HG03521 (cell line): ENCODE measurements around the gene ITGB2.

Experiments
- ATAC-seq: cut with Tn5 transposase; IDR thresholded peaks from one replicate; pipeline ENCODE4 v1.9.1; 2021; ENCODE audit warnings: mild to moderate bottlenecking, moderate library complexity; ENCODE audit not compliant: unreplicated experiment

Gene ITGB2

DNA sequence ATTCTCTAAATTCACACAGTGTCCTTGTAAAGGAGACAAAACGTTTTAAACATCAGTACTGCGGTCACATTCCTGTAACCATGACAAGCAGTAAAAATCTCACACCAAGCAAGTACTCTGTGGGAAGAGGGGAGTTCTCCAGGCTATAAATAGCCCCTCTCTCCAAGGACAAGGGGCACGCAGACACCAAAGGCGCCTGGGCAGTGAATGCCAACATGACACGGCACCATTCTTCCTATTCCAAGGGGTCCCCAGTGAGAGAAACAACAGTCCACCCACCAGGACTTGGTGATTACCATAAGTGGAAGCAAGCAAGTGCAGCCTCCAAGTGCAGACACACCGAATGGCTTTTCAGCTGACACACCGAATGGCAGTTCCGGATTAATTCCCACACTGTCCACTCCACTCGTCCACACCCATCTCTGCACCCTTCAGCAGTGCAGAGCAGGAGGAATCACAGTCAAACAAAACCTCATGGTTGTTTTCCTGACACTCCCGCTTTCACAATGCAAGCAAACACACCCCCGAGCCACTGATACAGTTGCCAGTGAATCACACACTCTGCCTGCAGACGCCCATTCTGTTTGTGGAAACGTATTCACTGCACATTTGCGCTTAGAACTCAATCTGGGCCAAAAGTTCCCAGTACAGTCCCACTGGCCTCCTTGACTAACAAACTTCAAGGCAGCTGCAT is 49.0 kb downstream of the ITGB2 start:
- no peak for ATAC-seq

DNA sequence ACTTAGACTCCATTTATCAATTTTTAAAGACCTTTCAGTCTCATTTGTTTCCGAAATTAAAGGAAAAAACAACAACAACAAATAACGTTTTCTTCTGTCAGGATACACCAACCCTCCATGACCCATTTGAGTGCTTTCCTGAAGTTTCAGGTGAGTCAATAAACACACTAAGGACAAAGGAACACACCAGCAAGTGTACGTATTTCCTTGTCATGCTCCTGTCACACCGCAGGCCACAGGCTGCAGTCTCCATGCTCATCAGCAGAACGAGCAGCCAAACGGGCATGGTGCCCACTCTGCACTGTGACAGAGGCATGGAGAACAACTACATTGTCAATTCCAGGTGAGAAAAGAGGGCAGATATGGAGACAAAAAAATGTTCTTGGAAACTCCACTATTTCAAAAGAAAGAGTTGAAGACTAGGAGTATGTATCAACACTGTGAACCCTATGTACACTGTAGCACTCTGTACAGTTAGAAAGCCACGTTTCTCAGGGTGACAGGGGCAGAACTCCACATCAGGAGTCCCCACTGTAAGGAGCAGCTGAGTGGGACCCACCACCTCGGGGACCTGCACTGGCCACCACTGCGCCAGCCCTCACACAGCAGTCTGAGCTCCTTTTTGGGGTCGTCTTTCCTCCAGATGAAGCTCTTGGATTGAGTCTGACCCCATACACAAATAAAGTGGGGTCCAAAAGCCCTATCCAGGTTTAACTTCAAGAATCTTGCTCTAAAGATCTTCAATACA is 49.8 kb downstream of the ITGB2 start:
- no peak for ATAC-seq

DNA sequence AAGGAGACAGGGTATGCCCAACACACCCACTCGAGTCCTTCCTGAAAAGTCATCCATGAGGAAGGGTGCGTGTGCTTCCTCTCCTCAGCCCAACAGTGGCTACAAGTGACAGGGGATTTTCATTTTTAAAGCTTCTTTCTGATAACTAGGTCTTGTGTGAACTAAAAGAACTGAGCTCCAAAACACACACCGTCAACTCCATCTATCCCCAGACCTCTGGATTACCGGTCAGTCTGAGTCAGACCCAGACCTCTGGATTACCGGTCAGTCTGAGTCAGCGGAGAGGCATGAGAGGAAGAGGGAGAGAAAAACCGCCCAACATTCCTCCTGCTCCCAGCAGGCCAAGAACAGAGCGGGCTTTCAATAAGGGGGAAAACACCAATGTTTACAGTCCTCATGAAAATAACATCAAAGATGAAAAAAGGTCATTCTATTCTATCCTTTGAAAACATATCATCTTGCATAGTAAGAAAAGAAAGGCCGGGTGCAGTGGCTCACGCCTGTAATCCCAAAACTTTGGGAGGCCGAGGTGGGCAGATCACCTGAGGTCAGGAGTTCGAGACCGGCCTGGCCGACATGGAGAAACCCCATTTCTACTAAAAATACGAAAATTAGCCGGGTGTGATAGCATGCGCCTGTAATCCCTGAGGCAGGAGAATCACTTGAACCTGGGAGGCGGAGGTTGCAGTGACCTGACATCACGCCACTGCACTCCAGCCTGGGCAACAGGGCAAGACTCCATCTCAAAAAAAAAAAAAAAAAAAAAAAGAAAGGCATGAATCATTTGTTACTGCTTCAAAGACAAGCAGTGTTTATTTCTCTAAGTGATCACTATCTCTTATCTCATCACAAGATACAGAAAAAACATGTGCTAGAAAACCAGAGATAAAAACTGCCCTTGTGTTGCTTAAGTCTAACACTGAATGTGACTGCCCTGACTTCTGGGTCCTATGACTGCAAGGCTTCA is 50.6 kb downstream of the ITGB2 start:
- ATAC-seq = no peak

DNA sequence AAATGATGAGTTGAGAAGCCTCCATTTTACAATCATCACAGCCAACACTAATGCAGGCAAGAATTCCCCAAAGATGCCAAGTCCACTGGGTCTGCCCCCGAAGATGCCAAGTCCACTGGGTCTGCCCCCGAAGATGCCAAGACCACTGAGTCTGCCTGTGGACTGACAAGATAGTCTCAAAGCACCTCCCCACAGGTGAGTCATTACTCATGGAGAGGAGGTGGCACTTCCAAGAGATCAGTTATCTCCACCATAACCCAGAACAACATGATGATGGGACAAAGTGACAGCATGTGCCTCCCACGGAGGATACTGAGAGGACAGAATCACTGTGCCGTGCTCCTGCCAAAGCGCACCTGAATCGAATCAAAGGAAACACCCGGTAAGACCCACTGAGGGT is 52.0 kb downstream of the ITGB2 start:
- ATAC-seq = no peak

DNA sequence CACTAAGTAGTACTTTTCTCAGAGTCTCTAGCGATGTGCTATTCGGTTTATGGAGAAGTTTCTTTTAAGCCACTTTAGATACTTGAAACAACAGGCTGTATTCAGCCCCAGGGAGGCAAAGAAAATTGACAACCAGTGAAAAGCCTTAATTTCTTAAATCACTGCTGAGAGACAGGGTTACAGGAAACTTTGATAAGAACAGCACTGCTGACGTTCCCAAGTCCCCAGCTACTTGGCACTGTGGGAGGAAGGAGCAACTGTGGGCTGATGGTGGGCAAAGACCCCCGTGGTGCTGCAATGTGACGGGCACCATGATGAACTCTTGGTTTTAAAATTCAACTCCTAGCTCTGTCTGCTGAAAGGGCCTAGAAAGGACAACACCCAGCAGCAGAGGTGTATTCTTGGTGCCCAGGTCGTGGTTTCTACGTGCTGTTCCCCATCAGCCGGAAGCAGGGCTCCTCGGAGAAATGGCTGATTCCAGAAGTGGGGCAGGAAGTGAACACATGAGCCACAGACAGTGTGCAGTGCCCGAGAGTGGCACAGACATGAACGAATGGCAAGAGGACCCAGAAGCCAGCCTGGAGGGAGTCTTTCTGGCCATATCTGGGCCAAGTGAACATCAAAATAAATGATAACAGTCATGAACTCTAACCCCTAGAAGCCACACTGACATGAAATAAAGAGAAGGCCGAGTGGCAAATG is 52.5 kb downstream of the ITGB2 start:
- no peak for ATAC-seq

DNA sequence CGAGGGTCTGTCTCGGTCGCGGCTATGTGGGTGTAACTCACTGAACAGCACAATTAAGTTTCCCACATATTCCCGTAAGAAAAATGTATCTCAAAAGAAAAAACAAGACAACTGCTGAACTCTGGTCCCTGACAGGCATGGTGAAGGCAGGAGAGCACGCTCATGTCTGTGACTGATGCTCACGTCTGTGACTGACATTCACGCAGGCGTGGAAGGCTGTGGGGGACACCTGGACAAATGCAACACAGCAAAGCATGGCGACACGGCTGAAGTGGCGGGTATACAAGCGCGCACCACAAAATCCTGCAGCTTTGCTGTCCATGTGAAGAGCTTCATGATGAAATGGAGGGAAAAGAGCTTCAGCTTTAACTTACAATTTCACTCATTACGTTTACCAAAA is 53.2 kb downstream of the ITGB2 start:
- ATAC-seq = no peak

DNA sequence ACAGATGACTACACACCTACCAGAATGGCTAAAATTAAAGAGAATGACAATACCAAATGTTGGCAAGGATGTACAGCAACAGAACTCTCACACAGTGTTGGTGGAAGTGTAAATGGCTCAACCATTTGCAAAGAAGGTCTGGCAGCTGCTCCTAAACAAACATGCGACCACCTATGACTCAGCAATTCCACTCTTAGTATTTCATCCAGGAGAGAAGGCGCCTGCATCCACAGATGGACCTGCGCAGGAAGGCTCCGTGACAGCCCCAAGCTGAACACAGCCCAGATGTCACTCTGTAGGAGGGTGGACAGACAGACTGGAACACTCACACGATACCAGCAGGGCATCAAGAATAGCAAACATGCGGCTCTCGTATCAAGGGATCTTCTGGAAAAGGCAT is 53.9 kb downstream of the ITGB2 start:
- no peak for ATAC-seq

DNA sequence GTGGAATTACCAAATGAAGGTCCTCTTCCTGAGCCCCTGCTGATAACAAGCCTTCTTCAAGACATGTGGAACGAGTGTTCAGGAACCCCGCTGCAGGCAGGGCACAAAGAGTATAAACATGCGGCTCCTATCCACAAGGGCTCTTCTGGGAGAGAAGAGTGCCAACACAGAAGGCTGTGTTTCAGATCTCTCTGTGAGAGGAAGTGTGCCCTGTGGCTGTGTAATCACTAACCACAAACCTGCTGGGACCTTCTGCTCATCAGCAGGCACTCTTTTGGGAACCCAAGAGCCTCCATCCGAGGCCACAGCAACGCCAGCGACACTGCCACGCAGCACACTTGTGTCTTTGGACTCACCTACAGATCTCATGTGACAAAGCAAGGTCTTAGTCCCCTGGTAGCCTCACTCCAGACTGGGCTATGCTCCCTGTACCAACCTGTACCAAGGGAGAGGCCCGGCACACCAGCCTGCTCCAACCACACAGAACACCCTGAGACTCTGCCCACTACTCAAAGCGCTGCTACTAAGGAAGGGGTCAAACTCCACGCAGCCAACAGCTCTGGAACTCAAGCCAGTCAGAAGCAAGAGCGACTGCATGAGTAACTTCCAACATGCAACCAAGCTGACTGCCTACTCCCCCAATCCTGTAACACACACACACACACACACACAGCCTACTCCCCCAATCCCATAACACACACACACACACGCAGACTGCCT is 55.0 kb downstream of the ITGB2 start:
- no peak for ATAC-seq

DNA sequence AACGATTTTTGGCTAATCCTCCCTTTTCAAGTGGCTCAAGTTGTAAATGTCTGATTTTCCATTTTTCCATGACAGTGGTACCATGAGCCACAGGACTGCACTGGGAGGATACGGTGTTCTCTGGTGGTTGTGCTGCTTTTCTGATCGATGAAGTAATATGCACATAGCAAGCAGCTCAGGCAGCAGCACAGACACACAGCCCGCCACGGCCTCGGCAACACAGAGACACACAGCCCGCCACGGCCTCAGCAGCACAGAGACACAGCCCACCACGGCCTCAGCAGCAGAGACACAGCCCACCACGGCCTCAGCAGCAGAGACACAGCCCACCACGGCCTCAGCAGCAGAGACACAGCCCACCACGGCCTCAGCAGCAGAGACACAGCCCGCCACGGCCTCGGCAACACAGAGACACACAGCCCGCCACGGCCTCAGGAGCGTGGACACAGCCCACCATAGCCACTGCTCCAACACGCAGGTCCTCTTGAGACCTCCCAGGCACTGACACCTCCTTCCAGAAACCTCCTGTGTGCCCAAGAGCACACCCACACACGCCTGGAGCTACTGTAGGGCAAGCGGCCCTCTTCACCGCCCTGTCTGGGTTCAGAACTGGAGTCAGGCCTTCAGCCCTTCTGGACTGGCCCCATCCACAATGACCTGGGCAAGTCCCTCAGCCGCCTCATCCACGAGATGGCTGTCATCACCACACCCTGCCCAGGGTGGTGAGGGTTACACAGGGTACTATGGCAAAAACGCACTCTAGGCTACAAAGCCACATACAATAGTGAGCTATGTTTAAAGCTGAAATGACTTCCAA is 57.6 kb downstream of the ITGB2 start:
- no peak for ATAC-seq

DNA sequence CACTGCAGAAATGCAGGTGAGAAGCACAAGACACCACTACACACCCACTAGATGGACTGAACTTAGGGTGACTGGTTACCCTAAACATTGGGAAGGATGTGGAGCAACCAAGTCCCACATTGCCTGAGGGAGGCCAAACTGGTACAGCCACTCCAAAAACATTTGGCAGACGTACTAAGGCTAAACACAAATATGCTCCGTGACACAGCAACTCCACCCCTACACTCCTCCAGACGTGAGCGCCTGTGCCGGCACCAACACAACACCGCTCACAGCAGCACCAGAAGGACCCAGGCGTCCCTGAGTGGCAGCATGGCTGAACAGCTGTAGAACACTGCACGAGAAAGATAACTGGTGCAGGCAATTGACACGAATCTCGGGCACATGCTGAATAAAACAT is 61.9 kb downstream of the ITGB2 start:
- no peak for ATAC-seq

DNA sequence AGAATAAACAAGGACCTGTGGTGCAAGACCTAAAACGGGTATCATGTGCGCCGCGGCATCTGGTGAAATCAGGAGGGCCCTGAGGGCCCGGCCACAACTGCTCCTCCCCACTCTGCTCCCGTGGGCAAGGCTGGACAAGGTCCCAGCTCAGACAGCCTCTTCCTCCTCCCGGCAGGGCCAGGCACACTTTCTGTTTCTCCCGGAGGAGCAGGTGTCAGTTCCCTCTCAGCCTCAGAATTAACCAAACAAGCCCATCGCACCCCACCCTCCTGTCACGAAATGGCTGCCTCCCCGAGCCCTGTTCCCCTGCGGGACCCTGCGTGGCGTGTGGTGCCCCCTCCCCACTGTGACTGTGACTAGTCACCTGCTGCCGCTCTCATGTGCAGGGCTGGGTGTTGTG is 62.4 kb downstream of the ITGB2 start:
- no peak for ATAC-seq

DNA sequence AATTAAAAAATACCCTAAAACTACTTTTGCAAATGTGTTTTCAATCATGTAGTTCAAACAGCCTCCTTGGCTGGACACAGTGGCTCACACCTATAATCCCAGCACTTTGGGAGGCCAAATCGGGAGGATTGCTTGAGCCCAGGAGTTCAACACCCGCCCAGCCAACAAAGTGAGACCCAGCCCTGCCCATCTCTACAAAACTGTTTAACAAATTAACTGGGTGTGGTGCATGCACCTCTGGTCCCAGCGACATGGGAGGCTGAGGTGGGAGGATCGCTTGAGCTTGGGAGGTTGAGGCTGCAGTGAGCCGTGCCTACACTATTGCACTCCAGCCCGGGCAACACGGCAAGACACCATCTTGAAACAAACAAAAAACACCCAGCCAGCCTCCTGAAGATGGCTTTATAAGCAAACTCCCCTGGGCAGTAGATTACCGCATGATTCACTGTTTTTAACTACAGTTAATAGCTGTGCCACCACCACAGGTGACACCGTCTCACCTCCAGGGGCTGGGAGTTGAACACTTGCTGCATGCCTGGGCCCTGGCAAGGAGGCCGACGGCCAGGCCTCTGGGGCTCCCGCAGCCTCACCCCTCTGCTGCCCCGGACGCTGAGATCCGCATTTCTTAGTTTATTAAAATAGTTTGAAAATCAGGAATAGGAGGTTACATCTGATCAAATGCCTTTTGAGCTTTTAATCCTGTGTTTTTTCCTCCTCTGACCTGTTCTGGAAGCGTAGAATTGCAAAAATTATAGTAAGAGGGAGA is 63.4 kb downstream of the ITGB2 start:
- no peak for ATAC-seq

DNA sequence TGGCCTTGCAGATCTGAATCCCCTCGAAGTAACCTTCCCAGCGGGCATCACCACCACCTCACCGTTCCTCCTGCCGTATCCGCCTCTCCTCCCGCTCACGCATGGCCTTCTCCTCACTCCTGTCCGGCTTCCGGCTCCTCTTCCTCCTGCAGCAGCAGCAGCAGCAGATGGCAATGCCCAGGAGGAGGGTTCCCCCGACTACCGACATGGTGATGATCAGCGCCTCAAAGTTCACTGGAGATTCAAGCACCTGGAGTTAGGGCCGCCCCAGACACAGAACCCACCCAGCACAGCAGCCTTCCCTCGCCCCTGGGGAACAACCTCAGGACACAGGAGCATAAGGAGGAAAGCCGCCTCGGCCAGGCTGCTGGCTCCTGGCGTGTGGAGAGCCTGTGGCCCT is 64.6 kb downstream of the ITGB2 start:
- ATAC-seq = no peak

DNA sequence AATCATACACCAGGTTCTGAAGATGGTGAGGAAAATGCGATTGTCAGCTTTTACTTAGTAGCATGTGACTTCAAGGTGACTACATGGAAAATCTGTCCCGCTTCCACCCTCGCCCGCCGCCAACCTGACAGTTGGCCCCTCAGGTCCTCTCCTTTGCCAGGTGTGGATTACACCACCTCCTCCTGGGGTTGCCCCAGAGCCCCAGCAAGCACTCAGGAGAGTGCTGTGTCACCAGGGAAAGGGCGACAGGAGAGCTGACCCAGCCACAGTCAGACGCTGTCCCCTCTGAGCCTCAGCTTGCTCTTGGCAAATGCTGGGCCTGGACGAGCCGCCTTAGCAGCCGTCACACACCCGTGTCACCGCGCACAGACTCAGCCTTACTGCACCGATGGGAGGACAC is 65.1 kb downstream of the ITGB2 start:
- no peak for ATAC-seq

DNA sequence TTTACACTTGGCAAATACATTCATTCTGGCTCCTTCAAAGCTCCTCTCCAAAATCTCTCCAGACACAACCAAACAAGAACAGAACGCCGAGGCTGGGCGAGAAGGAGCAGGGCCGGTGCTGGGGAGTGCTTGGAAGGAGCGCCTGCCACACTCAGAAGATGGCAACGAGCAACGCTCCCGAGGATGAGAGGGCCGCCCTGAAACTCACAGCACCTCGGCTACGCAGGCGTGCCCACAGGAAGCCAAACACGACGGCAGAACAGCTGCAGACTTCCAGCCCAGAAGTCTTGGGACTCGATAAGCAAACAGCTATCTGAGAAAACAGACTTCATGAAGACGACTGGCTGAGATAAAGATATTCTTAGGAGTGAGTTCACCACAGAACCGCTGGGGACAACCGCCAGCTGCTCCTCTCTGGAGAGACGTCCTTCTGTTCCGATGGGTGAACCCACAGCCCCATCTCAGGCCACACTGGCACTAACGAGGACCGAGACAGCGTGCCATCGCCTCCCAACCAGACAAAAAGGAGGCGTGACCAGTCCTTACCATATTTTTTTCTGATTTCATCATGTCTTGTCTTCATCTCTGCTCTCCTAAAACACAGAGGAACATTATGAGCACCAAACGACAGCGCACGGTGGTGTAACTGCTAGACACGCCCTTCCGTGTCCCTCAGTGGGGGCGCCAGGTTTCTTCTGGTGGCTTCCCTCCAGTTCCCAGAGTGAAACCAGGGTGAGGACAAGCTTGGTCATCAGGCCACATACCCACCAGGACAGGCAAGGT is 65.8 kb downstream of the ITGB2 start:
- ATAC-seq = no peak

DNA sequence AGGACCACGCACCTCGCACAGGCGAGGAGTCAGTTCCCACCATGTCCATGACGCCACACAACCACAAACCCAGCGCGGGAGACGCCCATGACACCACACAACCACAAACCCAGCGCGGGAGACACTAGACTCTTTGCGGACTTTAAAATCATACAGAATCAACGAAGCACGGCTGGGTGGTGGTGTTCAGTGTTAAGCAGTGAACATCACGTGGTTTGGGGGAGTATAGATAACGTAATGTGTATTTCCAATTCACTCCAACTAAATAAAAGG is 66.4 kb downstream of the ITGB2 start:
- ATAC-seq = no peak

DNA sequence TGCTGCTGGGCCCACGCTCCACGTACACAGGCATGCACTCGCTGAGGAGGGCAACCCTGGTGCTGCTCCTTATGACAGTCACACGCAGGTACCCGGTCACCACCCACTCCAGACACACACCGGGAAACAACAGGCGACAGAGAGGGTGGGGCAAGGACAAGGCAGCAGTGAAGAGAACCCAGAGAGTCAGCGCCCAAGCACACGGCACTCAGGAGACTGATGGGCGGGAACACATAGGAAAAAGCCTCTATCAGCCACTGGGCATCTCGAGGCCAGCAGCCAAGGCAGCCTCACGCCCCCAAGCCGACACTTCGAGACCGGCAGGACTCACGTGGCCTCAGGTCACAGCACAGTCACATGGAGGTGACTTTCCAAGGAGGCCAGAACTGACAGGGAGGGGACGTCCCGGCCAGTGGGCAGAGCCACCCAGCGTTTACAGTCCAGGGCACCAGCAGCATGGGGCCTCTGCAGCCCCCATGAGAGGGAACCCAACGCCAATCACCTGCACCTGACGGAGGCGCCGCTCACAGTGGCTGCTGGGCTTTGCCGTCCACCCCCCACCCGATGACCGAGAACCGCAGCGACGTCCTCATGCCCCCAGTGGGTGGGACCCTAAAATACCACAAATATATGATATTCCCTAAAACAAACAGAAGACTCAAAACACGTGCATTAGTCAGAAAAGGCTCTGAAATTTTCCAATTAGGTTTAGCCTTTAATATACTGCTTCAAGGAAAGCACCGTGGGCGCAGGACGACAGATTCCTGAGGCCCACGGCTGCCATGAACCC is 66.9 kb downstream of the ITGB2 start:
- no peak for ATAC-seq
